LNCaP clone FGC (cell line): ENCODE measurements around the gene SLC7A14.

ENCODE experiments used
- DNase-seq: peaks from one replicate; pipeline ENCODE4 v3.0.0-alpha.2; 2011; ENCODE audit warnings: low read depth
- H3K4me3 ChIP-seq: 2 replicates; pipeline ENCODE4 v1.5.1; 2011; ENCODE audit warnings: mild to moderate bottlenecking, low read depth, low read length, control low read depth
- CTCF ChIP-seq: IDR thresholded peaks from 2 replicates; pipeline ENCODE4 v1.5.1; 2012; ENCODE audit warnings: mild to moderate bottlenecking; ENCODE audit not compliant: control insufficient read depth, insufficient read depth; ENCODE audit errors: extremely low read depth

The SLC7A14 gene

DNA sequence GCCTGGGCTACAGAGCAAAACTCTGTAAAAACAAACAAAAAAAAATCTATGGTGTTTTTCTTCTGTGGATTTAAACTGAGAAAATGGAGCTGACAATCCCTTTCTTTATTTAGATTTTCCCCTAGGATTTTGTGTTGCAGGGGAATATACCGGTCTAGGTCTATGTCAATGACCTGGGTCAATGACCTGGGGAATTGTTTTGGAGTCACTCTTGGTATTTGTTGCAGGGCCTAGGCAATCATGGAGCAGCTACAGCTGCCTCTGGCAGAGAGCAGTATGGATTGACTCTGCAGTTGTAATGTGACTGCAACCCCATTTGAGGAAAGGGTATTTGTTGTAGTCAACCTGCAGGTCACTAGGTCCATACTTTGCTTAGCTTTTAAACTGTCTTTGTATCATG lies 37.6 kb upstream of the SLC7A14 start:
- H3K4me3 ChIP-seq, result no peak overlapping the region
- DNase-seq, result no peak
- TF ChIP-seq CTCF, result no peak

DNA sequence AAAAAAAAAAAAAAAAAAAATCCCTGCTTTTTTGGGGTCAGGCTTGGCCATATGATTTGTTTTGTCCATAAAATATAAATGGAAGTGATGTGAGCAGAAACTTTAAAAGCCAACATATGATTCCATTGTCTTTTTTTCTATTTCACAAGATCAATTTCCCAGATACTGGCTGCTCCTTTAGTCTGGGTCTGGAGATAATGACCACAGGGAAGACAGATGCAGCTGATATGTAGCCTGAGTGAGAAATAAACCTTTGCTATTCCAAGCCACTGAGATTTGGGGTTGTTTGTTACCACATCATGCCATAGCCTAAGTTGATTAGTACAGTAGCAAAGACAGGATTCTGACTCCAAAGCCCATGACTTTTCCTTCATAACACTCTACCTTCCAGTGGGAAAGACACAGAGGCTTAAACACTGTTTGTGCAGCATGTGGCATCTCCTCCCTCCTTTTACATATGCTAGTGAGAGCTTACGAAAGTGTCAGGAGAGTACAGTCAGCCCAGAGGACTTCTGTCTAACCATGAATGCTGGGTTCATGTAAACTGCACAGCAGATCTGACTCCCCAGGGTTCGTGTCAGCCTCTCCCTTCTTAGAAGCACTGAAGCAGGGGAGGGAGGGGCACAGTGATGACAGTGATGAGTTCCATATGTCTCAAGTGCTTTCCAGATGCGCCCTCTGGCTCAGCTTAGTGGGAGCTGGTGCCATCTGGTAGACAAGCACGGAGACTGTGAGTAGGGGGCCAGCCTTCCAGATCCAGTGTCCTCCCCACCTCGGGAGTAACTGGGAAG lies 36.7 kb upstream of the SLC7A14 start:
- H3K4me3 ChIP-seq, result no peak overlapping the region
- DNase-seq, result no peak
- no peak for TF ChIP-seq CTCF

DNA sequence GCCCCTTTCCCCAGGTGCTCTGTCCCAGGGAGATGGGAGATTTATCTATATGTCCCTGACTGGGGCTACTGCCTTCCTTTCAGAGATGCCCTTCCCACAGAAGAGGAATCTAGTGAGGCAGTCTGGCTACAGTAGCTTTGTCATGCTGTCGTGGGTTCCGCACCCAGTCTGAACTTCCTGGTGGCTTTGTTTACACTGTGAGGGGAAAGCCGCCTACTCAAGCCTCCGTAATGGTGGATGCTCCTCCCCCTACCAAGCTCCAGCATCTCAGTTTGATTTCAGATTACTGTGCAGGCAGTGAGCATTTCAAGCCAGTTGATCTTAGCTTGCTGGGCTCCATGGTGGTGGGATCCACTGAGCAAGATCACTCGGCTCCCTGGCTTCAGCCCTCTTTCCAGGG lies 35.4 kb upstream of the SLC7A14 start:
- TF ChIP-seq CTCF, result no peak
- H3K4me3 ChIP-seq, result no peak overlapping the region
- no peak for DNase-seq

DNA sequence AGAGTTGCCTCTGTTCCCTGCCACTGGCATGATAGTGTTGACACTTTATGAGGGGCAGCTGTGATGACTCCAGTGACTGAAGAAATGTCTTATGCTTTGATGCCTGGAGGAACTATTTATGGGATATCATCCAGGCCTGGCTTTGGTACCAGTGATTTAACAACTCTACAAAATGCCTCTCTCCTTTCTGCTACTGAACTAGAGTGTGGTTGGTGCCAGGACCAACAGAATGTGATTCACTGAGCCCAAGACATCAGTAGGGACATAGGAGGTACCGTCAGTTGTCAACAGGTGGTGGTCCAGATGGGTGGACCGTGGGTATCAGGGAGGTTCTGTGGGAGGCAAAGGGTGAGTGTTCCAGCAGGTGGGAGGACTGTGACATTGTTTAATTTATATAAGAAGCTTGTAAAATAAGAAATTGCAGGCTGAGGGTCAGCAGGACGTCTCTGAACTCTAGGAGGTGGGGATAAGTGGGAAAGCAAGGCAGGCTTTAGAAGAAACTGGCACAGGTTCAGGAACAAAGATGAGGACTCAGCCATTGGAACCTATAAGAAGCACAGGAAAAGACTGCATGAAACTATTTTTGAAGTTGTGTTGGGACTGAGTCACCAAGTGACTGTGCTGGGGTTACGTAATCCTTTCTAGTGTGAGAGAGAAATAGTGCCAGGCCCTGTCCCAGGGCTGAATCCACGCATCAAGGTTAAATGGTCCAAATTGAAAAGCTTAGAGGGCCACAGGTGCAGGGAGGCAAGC lies 28.5 kb upstream of the SLC7A14 start:
- TF ChIP-seq CTCF, result no peak
- no peak for DNase-seq
- H3K4me3 ChIP-seq, result no peak overlapping the region

DNA sequence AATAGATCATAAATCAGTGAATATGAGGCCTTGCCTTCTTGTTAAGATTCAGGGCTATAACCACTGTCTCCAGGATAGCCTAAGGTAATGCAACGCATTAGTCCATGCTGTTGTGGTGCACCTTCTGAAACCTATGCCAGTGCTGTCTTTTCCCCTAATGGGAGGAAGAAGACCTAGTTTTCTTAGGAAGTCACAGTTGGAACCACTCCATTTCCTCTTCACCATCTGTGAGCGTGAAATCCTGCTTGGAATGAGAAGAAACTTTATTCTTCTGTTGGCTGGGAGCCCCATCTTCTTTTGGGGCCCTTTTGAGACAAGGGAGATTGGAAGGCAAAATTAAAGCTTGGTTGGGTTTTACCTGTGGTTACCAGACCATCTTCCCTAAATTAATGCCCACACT lies 25.9 kb upstream of the SLC7A14 start:
- DNase-seq, result no peak
- TF ChIP-seq CTCF, result no peak

GRCh38 chr3:170610321-170610884 lies 24.5 kb upstream of the SLC7A14 start:
- TF ChIP-seq CTCF, result no peak
- no peak for DNase-seq
- H3K4me3 ChIP-seq, result no peak overlapping the region

More for the DNA sequence above, 25.9 kb upstream of the SLC7A14 start:
- no peak overlapping the region for H3K4me3 ChIP-seq
